ENCODE measurements around the gene CYP19A1.

CYP19A1 gene

DNA sequence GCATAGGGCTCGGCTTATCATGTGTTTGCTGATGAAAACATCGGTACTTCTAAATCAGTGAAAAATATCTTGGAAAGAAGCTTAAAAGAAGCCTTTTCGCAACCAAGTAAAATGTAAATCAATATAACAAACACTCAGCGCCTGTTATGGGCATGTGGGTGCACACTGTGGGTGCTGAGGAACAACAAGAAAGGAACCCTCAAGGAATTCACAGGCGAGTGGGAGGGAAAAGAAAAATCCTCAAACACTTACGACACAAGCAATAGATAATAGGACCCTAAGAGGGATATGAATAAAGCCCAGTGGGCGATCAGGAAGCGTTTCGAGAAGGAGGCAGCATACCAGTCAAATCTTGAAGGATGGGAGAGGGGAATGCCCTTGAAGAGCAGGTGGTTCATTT, 25.0 kb upstream of the CYP19A1 start:
- no peak for DNase-seq (ENCODE audit: low read depth in 1 of 2, low spot score in 1 of 2)

DNA sequence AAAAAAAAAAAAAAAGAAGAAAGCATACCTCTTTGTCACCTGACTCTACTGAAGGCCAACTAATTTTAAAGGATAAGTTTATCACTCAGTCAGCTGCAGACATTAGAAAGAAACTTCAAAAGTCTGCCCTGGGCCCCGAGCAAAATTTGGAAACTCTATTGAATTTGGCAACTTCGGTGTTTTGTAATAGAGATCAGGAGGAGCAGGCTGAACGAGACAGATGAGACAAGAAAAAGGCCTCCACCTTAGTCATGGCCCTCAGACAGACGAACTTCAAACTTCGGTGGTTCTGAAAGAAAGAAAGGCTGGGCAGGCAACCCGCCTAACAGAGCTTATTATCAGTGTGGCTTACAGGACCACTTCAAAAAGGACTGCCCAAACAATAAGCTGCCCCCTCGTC, 21.6 kb upstream of the CYP19A1 start:
- DNase-seq (ENCODE audit: low read depth in 1 of 2, low spot score in 1 of 2): no peak

- no peak for DNase-seq (ENCODE audit: low read depth in 1 of 2, low spot score in 1 of 2)
Measured at GRCh38 chr15:51356983-51357382, 18.6 kb upstream of the CYP19A1 start.

DNA sequence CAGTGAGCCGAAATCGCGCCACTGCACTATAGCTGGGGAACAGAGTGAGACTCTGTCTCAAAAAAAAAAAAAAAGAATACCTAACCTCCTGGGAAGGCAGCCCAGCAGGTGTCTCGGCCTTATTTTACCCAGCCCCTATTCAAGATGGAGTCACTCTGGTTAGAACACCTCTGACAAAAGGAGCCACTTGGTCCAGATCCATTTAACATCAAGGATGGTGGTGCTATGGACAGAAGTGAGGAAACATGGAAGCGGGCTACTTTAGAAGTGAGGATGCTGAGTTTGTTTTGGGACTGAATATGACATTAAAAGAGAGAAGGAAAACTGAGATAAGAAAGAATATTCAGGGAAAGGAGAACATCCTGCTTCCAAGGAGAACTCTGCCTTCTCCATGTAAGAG, 17.8 kb upstream of the CYP19A1 start:
- no peak for DNase-seq (ENCODE audit: low read depth in 1 of 2, low spot score in 1 of 2)

- no peak for DNase-seq (ENCODE audit: low read depth in 1 of 2, low spot score in 1 of 2)
Measured at GRCh38 chr15:51355096-51355495, 16.7 kb upstream of the CYP19A1 start.

- DNase-seq (ENCODE audit: low read depth in 1 of 2, low spot score in 1 of 2): no peak
Measured at GRCh38 chr15:51353976-51354375, 15.6 kb upstream of the CYP19A1 start.

GRCh38 chr15:51350723-51351122, 12.3 kb upstream of the CYP19A1 start:
- DNase-seq (ENCODE audit: low read depth in 1 of 2, low spot score in 1 of 2): no peak

GRCh38 chr15:51349156-51349844, 10.9 kb upstream of the CYP19A1 start:
- DNase-seq (ENCODE audit: low read depth in 1 of 2, low spot score in 1 of 2): no peak

- no peak for DNase-seq (ENCODE audit: low read depth in 1 of 2, low spot score in 1 of 2)
Measured at GRCh38 chr15:51348688-51349087, 10.3 kb upstream of the CYP19A1 start.

DNA sequence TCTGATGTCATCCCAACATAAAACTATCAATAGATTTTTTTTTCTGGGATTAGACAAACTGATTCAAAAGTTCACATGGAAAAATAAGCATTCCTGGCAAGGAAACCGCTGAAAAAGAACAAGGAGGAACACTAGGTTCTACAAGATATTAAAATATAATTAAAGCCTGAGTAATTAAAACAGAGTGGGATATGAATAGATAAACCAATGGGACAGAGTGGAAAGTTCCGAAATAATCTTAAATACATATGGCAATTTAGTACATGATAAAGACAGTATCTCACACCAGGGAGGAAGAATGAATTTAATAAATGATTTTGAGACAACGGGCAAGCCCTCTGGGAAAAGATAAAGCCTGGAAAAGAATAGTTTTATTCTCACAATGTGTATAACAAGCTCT, 7.7 kb upstream of the CYP19A1 start:
- no peak for DNase-seq (ENCODE audit: low read depth in 1 of 2, low spot score in 1 of 2)

- DNase-seq (ENCODE audit: low read depth in 1 of 2, low spot score in 1 of 2): no peak
Measured at GRCh38 chr15:51343466-51343865, 5.1 kb upstream of the CYP19A1 start.

GRCh38 chr15:51342227-51342999, 4.0 kb upstream of the CYP19A1 start:
- no peak for DNase-seq (ENCODE audit: low read depth in 1 of 2, low spot score in 1 of 2)

DNA sequence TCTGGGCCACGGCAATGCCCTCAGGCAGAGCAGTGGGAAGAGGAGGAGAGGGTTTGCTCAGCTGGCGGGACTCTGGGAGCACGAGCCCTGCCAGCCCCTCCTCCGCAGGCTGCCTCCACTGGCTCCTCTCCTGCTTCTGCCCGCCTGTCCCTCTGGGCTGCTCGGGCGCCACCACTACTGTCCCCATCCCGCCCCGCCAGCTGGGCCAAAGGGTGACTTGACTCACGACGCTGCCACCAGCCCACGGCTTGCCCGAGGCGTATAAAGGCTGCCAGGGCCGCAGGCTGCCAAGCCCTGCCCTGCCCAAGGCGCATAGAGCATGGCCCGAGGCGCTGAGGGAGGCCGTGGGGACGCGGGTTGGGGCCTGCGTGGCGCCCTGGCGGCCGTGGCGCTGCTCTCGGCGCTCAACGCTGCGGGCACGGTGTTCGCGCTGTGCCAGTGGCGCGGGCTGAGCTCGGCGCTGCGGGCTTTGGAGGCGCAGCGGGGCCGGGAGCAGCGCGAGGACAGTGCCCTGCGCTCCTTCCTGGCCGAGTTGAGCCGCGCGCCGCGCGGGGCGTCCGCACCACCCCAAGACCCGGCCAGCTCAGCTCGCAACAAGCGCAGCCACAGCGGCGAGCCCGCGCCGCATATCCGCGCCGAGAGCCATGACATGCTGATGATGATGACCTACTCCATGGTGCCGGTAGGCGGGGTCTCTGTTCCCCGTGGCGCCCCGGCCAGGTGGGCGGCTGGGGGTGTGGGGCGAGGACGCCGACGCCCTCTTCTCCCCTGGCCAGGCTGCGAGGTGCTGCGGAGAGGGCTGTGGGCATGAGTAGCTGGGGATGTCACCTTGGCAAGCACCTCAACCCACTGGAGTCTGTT, 3.2 kb upstream of the CYP19A1 start, which contains the start of gene GLDN:
Gene GLDN (plus strand): TSS at position 290 of the 861 bp plus-strand sequence. CDS start 30 bp downstream, at position 320.
- no peak for DNase-seq (ENCODE audit: low read depth in 1 of 2, low spot score in 1 of 2)

DNA sequence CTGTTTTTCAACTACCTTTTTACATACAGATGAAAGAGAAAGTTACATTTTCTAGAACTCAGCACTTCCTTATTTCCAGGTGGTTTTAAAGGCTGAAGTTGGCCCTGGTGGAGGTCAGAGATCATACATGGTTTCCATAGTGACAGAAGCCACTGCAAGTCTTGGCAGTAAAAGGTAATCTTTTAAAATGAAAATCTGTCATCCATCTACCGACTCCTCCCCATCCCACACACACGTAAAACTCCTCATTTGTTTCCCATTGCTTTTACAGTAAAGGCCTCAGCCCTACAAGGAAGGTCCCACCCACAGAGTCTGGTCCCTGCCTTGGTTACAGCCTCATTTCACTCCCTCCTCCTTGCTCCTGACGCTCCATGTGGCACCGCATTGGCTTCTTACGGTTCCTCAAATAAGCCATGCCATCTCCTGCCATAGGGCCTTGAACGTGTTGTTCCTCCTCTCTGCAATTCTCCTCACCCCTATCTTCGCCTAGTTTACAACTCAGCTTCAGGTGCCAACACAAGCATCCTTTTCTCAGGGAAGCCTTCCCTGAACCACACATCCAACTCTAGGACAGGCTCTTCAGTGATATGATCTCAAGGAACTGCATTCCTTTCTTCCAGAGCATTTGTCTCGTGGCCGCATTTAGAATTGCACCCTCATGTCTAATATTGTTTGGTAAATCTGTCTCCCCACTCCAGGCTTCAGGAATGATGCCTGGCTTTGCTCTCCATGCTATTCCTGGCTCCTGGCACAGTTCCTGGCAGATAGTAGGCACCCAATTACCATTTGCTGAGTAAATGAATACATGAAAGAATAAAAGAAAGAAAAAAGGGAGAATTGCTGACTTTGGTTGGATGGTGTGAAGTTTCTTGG, 2.6 kb downstream of the CYP19A1 start:
- DNase-seq (ENCODE audit: low read depth in 1 of 2, low spot score in 1 of 2): no peak

DNA sequence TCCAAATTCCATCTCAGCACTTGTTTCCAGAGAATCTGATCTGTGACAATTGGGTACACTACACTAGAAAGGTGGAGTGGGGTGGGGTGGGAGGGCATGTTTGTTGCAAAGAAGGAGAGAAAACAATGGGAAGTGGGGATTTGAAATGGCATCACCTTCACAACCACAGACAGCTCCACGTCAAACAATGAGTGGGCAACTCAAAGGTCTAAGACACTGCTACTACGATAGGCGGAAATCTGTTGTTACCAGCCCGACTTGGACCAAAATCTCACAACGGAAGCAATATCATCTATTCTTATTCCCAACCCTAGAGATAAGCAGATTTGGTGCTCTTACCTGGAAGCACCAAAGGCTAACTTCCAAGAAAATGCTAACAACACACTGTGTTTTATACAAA, 3.3 kb downstream of the CYP19A1 start:
- no peak for DNase-seq (ENCODE audit: low read depth in 1 of 2, low spot score in 1 of 2)

GRCh38 chr15:51334011-51334451, 4.4 kb downstream of the CYP19A1 start:
- no peak for DNase-seq (ENCODE audit: low read depth in 1 of 2, low spot score in 1 of 2)

- no peak for DNase-seq (ENCODE audit: low read depth in 1 of 2, low spot score in 1 of 2)
Measured at GRCh38 chr15:51333571-51333970, 4.8 kb downstream of the CYP19A1 start.

GRCh38 chr15:51332206-51333147, 5.9 kb downstream of the CYP19A1 start:
- DNase-seq (ENCODE audit: low read depth in 1 of 2, low spot score in 1 of 2): no peak

DNA sequence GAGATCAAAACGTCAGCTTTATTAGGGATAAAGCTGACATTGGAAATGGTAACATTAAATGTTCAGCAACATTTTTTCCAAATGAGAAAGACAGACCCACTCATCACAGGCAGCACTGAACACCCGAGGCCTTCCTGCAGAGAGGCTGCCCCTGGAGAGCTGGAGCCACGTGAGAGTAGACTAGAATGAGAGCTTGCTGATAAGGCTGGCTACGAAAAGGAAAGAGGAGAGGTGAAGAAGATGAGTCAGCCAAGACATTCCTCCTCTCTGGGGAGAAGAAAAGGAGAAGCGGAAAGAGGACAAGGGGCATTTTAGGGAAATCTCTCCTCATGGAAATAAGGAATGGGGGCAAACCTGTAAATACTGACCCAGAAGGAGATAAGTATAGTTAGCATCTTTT, 7.3 kb downstream of the CYP19A1 start:
- DNase-seq (ENCODE audit: low read depth in 1 of 2, low spot score in 1 of 2): no peak

DNA sequence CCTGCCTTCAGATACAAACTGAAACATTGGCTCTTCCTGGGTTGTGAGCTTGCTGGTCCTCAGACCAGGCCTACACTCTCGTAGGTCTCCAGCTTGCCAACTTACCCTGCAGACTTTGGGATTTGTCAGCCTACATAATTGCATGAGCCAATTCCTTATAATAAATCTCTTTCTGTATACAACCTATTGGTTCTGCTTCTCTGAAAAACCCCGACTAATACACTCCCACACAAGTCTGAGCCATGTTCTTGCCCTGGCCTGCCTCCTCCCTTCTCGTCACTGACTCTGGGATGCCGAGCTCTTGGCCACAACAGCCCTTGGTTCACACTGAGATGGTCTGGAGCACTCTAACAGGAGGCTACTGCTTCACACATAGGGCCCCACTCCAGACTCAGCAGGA, 9.5 kb downstream of the CYP19A1 start:
- no peak for DNase-seq (ENCODE audit: low read depth in 1 of 2, low spot score in 1 of 2)
